Kidney (tissue), 14 donors: ENCODE data around the gene KLKB1. TPM values are rescaled to one million over a fixed set of nuclear protein-coding genes. Genes with fewer than 3 reads are reported as not detected.

ENCODE experiments used
- DNase-seq, 5 donors: peaks; one replicate each; pipeline ENCODE4 v3.0.0-alpha.2; 2013 to 2020
- FAIRE-seq: peaks from 2 replicates; lab custom pipeline; 2012; peaks lifted over from hg19 to GRCh38; lab: Jason Lieb, UNC
- H3K27ac ChIP-seq, 2 donors: one replicate each; pipeline ENCODE4 v1.7.0; 2013; ENCODE audit warnings: low read depth in 2 of 2, low read length in 2 of 2, inconsistent platforms in 1 of 2
- H3K27me3 ChIP-seq: one replicate; pipeline ENCODE4 v1.7.1; 2013; ENCODE audit warnings: low read length, inconsistent platforms; ENCODE audit not compliant: control insufficient read depth, insufficient read depth
- H3K36me3 ChIP-seq, 3 donors: one replicate each; pipeline versions ENCODE4 v1.7.0 to v1.7.1; 2013; ENCODE audit warnings: low read length in 3 of 3, control low read depth in 1 of 3, inconsistent platforms in 1 of 3; ENCODE audit not compliant: insufficient read depth in 3 of 3, control insufficient read depth in 2 of 3
- H3K4me1 ChIP-seq, 3 donors: one replicate each; pipeline versions ENCODE4 v1.7.0 to v1.7.1; 2013; ENCODE audit warnings: low read length in 3 of 3, inconsistent platforms in 1 of 3, low read depth in 1 of 3; ENCODE audit not compliant: control insufficient read depth in 2 of 3, insufficient read depth in 2 of 3
- H3K4me3 ChIP-seq, 3 donors: one replicate each; pipeline versions ENCODE4 v1.7.0 to v1.8.1; 2013; ENCODE audit warnings: low read length in 3 of 3, control low read depth in 1 of 3, inconsistent platforms in 1 of 3
- H3K9ac ChIP-seq, 3 donors: one replicate each; pipeline versions ENCODE4 v1.7.0 to v1.7.1; 2013; ENCODE audit warnings: low read length in 3 of 3, control low read depth in 1 of 3, inconsistent platforms in 1 of 3
- H3K9me3 ChIP-seq, 3 donors: one replicate each; pipeline versions ENCODE4 v1.7.0 to v1.7.1; 2013; ENCODE audit warnings: low read length in 3 of 3, control low read depth in 1 of 3, inconsistent platforms in 1 of 3; ENCODE audit not compliant: control insufficient read depth in 2 of 3, insufficient read depth in 1 of 3
- CTCF ChIP-seq: IDR thresholded peaks from 3 replicates; pipeline ENCODE4 v1.5.1; 2012; ENCODE audit warnings: mild to moderate bottlenecking, moderate library complexity, borderline replicate concordance; ENCODE audit not compliant: insufficient read depth; ENCODE audit errors: extremely low read depth
- intact Hi-C: fragments of 100-400 bp; cut with DNase I; formaldehyde crosslinking; loops from one replicate; pipeline ENCODE4 v1.11.1; 2022
- polyA plus RNA-seq: library from polyadenylated mRNA; stranded (reverse); fragments of 350-450 nt; fragmentation: Illumina TruSeq; extraction: RNeasy Lipid Tissue Mini Kit (QIAGEN cat#74804); gene quantifications from one replicate; pipeline ENCODE4 v1.2.3, GENCODE V29; 2014; ENCODE audit warnings: low read depth, low replicate concordance; ENCODE audit not compliant: insufficient read depth
- total RNA-seq: library from RNA; stranded (reverse); fragmentation: NEBNext Ultra II Directional; extraction: Animal tissue kit (Norgen Biotek cat#: 25700); gene quantifications from one replicate; pipeline ENCODE4 v1.2.1, GENCODE V29; 2021
- donor health status: control.
- donor health status: control.
- donor health status: control.
- donor health status: control.
- donor health status: control.
- donor health status: DM: yes; HTN: yes; CAD: no.
- donor health status: Normal renal cell carcinoma (clear cell type).

Gene KLKB1
- total and polyA plus RNA-seq, 2 donors from 2014 or later: 2.1 to 5.7 TPM

GRCh38 chr4:186216465-186217024 is 10.8 kb upstream of the KLKB1 start:
- DNase-seq: peak in 1 of 5 donors; percentile 14
- H3K27me3 ChIP-seq: no peaks in the 10 kb centered on the region
- FAIRE-seq: no peak
- no peaks in the 10 kb centered on the region for H3K4me1 ChIP-seq
- no peak for TF ChIP-seq CTCF
- no peaks in the 10 kb centered on the region for H3K9me3 ChIP-seq
- intact Hi-C loops: no loop called here
- no peak overlapping the region for H3K27ac ChIP-seq
- H3K36me3 ChIP-seq: peaks cover 0 to 3% (median 0%) of the 10 kb centered on the region in 3 donors
- no peak overlapping the region for H3K4me3 ChIP-seq
- H3K9ac ChIP-seq: no peak overlapping the region

DNA sequence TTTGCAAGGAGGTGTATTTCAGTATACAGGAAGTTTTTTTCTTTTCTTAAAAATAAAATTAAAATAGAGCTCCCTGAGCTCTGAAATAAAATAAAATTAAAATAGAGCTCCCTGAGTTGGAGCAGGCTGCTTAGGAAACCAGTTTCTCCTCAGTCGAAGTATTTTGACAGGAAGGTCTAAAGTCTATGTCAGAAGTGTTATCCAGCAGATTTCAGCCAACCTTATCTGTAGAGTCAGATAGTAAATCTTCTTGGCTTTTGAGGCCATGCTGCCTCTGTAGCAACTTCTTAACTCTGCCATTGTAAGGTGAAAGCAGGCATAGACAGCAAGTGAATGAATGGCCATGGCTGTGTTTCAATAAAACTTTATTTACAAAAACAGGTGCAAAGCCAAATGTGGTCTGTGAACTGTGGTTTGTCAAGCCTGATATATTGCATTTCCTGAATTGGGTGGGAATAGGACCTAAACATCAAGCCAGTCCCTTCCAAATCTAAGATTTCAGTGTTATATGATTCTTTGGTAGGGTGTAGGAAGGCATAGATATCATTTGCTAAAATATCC is 9.5 kb upstream of the KLKB1 start:
- Histone ChIP-seq H3K9ac (no peak overlapping the region), H3K27me3 (no peaks in the 10 kb centered on the region), H3K36me3 (no peaks in the 10 kb centered on the region), H3K4me1 (no peaks in the 10 kb centered on the region), H3K27ac (no peak overlapping the region), H3K9me3 (no peaks in the 10 kb centered on the region), H3K4me3 (no peak overlapping the region)
- no peak for FAIRE-seq
- no peak for TF ChIP-seq CTCF
- intact Hi-C loops: no loop called here
- no peak for DNase-seq

GRCh38 chr4:186221624-186222023 is 5.7 kb upstream of the KLKB1 start:
- FAIRE-seq (no peak), DNase-seq (no peak)
- Histone ChIP-seq H3K9ac (no peak overlapping the region), H3K27me3 (no peaks in the 10 kb centered on the region), H3K4me3 (no peak overlapping the region), H3K9me3 (peaks cover 0 to 4% (median 4%) of the 10 kb centered on the region in 3 donors), H3K36me3 (no peaks in the 10 kb centered on the region), H3K4me1 (peaks cover 0 to 2% (median 0%) of the 10 kb centered on the region in 3 donors), H3K27ac (no peak overlapping the region)
- intact Hi-C loops: no loop called here
- no peak for TF ChIP-seq CTCF
